GM21526 (cell line): ENCODE measurements around the gene NCK2.

ENCODE experiments used
- ATAC-seq: cut with Tn5 transposase; IDR thresholded peaks from one replicate; pipeline ENCODE4 v1.9.1; 2021; ENCODE audit warnings: moderate library complexity; ENCODE audit not compliant: unreplicated experiment, low FRiP score

Gene NCK2

DNA sequence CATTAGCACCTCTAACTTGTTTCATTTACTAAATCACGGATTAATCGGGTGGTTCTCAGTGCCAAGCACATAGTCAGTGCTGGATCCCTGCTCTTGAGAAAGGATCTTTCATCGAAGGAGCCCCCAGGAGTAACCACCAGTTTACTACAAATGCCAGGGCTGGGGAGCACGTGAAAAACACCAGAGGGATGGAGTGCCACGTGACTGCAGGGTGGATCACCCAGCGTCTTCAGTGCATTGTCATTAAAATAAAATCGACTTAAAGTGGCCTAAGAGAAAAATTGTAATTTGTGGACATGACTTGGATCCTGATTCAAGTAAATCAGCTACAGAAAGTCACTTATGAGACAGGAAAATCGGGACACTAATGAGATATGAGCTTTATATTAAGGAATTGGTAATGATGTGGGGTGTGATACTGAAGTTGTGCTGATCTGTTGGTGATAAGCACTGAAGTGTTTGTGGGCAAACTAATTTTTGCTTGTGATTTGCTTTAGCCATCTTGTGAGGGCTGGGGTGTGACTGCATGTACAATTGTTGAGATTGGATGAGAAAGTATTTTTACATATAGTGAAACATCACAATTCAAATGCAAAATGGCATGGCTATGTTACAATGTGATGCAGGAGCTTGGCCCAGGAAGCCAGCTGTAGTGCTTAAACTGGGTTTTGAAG, 63.8 kb downstream of the NCK2 start:
- no peak for ATAC-seq

DNA sequence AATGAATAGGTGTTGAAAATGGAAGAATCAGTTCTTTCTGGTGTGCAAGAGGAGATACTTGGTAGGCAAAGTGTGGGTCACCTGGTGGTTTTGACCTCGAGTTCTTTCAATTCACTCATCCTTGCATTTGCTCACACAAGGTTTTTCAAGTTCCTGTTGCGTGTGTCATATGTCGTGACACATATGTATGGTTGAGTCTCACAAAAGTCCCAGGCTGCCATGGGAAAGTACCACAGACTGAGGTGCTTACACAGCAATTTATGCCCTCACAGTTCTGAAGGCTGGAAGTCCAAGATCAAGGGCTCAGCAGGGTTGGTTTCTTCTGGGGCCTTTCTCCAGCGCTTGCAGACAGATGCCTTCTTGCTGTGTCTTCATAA, 64.4 kb downstream of the NCK2 start:
- no peak for ATAC-seq

DNA sequence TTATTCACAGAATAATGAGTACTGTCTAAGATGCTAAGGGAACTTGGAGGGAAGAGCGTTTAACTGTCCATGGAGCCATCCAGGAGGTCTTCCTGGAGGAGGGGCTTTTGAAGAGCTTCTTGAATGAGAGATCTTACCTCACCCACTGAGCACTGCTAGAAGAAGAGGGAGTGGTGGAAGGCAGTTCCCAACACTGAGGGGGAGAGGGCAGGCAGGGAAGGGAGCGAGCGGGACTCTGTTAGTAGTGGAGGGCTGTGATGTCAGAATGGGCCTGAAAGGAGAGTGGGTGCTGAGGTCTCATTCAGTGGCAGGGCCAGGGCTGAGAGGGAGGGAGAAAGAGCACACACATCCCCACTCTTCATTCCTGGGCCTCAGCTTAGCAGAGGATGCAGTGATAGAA, 65.0 kb downstream of the NCK2 start:
- ATAC-seq = no peak

DNA sequence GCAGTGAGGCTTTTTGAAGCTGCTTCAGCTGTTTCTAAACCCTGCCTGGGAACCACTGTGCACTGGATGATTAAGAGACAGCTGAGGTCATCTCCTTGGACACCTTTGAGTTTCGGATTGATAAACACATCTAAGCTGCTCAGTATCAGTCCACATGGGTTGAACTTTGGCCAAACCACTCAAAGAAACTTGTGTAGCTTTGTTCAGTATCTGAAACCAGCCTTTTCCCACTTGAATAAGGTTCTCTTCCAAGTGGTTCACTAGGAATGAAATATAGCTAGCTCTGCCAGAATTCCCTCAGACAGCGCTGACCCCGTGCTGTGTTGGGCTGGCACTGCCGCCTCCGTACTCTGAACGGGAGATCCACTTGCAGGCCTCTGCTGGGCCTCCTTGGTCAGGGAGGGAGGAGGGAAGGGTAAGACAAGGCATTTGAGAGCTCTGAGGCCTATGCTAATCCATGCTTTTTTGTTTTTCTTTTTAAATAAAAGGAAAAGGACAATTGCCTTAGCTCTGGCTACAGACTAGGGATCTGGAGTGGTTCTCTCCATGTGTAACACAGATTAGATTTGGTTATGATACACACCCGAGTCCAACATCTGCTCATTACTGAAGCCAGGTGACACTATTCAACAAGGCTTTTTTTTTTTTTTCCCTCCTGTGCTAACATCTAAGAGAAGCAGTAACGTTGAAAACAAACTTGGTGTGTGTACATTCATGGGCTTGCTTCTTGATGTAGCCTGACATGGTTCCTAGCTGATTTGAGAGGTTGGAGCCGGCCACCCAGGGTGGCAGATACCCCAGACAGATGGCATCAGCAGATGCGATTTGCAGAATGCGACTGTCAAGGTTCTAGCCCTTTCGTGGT, 67.7 kb downstream of the NCK2 start:
- ATAC-seq = peak; percentile 83

DNA sequence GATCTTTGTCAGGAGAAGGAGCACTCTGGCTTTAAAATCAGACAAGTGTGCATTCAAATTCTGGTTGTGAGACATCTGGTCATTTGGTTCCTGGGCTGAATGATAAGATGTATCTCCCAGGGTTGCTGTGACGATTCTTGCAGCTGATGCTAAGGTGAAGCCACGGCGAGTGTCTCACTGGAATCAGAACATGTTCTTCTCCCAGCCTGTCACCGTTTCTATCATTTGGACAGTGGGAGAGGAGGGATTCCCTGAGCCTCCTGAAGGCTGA, 68.3 kb downstream of the NCK2 start:
- ATAC-seq = no peak

DNA sequence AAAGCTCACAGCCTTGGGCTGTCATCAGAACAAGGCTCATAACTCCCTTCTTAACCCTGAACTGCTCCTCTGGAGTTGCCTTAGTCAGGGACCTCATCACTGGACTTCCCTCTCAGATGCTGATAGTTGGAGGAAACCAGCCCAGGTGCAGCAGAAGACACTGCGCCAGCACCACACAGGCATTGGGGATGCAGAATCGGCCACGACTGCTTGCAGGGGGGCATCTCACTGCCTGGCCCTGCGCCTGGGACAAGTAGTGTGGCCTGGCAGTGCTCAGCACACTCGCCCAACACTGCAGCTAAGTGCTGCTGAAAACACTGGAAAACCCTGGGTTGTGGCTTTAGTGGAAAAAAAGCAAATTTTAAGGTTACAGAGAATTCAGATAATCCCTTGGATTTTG, 68.7 kb downstream of the NCK2 start:
- no peak for ATAC-seq

DNA sequence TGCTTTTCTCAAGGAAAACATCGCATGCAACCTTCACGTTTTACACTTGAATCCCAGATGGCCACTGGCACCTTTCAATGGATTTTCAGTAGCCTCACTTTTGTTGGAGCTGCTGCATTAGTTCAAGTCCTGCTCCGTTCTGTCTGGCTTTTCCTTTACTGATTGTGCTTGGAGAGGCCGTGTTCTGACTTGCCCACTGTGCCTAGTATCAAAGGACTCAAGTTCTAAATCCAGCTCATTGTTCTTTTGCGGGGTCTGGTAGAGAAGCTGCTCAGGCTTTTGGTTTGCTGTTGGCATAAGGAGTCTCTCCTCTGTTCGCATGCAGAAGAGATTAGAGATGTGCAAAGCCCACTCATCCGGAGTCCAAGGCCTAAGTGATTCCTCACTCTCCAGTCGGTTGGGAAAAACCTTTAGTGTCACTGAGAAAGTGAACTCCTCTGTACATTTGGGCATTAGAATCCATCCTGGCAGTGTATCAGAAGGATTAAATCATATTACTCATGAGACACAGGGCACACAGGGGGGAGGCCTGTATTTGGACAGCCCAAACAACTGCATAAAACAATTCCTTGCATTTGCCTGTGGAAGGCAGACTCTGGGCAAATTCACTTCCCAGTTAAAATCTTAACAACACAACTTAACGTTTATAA, 69.7 kb downstream of the NCK2 start:
- ATAC-seq = no peak

DNA sequence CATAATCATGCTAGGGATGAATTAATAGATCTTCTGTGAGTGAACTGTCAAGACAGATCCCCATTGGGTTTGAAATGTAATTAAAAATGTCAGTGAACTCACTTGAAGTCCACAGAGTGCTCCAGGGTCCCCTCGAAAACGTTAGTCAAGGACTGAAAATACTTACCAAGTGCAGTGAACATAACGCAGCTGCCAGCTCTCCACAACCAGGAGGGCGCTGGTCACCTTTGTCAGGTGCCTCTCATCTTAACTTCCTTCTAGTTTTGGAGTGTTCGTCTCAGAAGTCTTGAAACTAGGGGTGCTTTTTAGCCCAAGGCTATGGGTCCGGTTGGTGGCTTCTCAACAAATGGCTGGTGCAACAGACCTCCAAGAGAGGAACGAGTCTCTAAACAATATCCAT, 70.7 kb downstream of the NCK2 start:
- ATAC-seq = no peak

DNA sequence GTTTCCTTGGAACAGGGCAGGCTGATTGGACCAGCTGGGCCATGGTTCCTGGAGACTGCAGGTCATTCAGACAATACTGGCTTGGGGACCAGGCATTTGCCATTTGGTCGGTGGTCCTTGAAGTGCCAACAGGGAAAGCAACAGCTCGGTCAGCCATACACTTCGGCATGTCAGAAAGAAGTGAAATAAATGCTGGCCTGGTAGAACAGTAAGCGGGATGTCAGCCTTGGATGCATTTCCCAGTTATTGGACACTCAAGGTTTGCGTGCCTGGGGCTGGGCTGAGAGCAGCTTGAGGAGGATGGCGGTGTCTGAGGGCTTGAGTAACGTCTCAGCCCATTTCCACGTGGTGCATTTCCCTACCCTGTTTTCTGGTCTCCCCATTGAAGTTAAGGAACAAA, 75.4 kb downstream of the NCK2 start:
- ATAC-seq = no peak

DNA sequence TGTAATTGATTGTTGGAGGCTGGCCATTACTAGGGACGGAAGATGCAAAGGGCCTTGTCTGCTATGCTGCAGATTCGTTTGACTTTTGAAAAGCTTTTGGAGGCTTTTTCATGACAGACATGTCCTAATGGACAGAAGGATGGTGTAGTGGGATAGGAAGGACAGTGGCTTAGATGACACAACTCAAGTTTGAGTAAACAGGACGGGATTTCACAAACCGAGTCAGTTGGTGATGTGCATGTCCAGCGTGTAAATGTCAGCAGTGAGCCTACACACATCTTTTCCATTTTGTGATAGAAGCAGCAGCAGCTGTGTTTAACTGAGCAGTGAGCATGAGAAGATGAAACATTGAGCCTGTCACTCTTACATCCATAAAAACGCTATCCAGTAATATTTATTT, 76.0 kb downstream of the NCK2 start:
- ATAC-seq = no peak

DNA sequence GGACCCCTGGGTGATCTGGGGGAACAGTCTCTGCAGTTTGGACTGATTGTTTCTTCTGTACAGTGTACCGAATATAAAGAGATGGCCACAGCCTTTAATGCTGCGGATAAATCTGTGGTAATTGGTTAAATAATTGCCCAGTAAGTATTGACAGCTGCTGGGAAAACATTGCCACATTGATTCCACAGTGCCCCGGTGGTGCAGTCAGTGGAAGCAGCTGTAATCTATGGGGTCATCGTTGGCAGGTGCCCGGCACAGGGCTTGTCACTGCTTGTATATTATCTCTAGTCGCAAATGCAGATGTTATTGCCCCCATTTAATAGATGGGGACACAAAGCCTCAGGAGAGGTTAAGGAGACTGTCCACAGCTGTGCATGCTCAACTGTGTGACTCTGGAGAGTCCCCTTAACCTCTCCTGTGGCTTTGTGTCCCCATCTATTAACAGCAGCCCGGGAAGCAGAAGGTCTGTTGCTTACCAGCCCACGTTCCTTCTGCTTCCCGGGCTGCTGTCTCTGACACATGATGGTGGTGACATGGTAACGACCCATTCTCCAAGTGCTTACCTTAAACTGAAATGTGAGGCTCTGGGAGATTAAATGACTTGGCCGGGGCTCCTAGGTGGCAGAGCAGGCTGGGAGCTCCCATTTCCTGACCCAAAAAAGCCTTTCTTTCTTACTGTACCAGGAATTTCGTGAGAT, 76.9 kb downstream of the NCK2 start:
- no peak for ATAC-seq

DNA sequence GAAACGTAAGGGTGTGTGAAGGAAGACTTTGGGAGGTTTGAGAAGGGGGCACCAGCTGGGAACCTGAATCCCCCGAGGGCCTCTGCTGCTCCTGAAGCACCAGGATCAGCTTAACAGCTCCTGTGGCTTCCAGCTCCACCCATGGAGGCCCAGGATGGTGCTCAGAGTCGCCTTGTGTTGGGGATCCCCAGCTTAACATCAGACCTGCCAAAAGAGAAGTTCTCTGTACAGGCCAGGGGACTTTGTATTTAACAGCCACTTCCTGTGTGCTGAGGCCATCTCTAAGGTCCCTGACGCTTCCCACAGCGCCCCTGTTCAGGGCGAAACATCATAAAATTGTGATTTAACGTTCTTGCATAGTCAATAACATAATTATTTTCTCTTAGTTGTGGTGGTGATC, 77.5 kb downstream of the NCK2 start:
- peak; percentile 69 for ATAC-seq

DNA sequence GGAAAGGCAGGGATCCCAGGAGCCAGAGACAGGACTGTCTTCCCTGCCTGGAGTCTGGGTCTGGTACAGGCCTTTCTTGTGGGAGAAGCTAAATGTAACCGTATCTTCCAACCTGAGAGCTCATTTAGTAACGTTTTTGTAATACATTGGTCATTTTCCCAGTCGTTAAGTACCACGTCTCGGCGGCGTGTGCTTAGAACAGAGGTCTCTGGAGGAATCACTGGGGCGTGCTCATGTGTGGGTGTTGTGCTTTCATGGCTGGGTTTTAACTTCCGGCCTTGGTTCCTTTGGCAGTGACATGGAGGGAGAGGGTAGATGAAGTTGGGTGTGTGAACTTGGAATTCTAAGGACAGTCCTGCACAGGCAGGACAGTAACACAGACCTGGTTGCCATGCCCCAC, 79.7 kb downstream of the NCK2 start:
- ATAC-seq = no peak

DNA sequence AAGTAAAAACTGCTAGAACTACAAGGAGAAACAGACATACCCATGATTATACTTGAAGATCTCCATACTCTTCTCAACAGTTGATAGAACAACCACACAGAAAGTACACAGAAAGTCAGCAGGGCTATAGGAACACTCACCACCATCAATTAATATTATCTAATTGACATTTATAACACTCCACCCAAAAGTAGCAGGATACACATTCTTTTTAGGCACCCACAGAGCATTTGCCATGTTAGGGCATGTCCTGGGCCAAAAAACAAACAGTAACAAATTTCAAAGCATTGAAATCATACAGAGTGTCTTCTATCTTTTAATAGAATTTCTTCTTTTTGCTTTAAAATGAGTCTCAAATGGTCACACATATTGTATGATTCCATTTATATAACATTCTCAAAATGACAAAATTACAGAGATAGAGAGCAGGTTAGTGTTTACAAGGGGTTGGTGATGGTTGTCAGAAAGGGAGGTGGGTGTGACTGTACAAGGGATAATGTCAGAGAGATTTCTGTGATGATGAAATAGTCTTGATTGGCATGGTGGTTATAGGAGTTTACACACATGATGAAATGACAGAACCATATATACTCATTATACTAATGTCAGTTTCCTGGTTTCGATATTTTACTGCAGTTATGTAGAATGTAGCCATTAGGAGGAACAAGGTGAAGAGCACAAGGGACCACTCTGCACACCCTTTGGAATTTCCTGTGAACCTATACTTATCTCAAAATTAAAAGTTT, 82.8 kb downstream of the NCK2 start:
- no peak for ATAC-seq

DNA sequence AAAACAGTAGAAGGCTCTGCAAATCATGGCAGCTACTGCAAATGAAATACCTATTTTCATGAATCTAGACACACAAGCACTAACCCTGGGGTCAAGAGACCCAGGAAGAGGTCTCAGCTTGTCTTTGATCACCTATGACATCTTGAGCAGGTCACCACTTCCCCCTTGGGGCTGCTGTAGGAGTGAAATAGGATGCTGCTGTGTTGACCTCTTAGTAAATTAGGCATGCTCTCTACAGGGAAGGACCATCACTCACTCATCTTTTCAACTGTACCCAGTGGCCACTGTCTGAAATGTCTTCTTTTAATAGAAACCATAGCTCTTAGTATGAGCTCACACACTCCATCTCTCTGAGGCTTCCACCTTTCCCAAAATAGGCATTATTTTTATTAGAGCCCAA, 83.8 kb downstream of the NCK2 start:
- no peak for ATAC-seq

DNA sequence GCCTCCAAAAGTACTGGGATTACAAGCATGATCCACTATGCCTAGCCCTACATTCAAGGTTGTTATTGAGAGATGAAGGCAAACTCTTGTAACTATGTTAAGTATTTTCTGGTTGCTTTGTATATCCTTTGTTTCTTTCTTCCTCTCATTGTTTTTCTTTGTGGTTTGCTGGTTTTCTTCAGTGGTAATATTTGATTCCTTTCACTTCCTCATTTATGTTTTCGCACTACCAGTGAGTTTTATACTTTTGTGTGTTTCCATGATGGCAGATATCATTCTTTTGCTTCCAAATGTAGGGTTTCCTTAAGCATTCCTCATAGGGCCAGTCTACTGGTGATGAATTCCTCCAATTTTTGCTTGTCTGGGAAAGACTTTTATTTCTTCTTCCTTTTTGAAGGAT, 90.2 kb downstream of the NCK2 start:
- peak; percentile 79 for ATAC-seq

DNA sequence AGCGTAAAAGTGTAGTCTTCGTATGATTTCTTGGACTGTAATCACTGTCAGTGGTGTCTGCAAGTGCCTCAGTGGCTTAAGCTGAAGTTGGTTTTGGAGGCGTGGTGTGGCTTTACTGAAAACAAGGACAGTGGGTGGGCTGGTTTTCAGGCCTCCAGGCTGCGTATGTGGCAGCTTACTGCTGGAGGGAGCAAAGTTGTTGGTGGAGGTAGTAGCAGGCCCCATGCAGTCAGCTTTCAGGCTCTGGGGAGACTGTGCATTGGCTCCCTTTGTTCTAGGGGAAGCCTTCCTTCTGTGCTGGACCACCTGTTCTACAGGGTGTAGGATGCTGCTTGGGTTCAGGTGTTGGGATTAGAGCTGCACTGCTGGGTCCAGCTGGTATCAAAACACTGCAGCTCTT, 91.6 kb downstream of the NCK2 start:
- ATAC-seq = no peak

DNA sequence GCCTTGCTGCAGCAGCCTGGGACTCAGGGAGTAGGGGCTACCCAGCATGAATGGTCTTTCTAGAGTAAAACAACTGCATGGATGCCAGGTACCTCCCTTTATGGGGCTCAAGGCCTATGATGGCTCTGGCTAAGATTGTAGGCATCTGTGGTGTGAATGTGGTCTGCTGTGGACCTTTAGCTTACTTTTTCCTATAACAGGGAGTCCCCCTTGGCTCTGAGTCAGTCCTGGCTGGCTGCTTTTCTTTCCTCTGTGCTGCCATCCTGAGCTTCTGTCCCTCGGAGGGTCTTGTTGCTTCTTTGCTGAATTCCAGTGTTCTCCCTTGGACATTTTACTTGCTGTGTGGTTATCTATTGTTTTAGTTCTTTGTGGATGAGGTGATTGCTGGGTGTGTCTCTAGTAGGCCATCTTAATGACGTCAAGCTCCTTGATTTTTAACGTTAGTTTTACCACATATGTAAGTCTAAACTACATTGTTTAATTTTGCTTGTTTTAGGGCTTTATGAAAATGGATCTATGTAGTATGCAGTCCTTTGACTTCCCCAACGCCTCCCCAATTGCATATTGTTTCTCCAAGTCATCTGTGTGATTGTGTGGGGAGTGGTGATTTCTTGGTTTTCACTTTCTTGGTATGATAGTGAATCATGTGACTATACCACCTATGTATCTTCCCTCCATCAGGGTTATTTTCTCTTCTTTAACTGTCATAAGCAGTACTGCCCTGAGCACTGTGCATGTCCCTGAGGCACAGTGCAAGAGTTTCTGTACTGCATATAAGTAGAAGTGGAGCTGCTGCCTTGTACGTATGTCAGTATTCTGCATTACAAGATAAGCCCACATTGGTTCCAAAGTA, 92.4 kb downstream of the NCK2 start:
- ATAC-seq = no peak

DNA sequence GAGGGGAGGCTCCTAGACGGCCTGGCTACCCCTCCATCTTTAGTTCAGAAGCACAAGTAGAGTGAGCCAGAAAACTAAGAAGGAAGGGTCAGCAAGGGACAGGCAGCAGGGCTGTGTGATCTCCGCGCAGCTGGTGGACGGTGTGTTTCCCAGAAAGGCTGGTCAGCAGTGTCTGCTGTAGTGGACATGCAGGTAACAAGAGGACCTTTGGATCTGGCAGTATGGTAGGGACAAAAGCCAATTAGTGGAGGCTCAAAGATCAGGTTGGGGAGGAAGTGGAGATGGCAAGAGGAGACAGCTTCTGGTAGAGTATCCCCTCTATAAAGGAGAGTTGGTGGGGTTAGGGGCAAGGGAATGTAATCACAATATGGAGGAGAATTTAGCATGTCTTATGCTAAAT, 95.1 kb downstream of the NCK2 start:
- no peak for ATAC-seq

DNA sequence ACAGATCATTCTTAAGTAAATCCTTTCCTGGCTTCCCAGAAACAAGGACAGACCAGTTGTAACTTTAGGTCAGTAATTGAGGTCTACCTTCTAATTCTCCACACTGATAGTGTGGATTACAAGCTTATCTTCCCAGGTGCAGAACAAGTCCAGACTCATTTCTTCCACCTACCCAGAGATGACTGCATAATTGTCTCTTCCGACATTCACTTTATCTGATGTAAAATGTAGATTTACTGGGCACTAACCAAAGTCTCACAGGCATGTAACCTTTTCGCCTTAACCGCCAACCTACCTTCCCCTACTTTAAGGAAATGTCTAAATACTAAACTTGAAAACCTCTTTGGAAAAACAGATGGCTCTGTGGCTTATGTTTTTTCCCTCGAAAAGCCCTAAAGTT, 96.2 kb downstream of the NCK2 start:
- ATAC-seq = no peak
